Inflammatory macrophage treated with lipopolysaccharide for 4 hours (primary cell): Measurements from ENCODE around the gene PDCD1.
A peak's percentile ranks its signal among the peaks of the same experiment; 100 is the strongest.
"Not testable (repeated sequence)": the region's sequence is repeated elsewhere in the genome, so short reads cannot be mapped to it uniquely, and the experiment has no call there.

ENCODE experiments used
- DNase-seq: peaks from one replicate; pipeline ENCODE4 v3.0.0-alpha.2; 2020

The PDCD1 gene

GRCh38 chr2:241858206-241859016 lies at the start of gene PDCD1:
TSS of gene PDCD1 (minus strand) at chr2:241858894. CDS start at chr2:241858838, 56 bp downstream.
- DNase-seq: peak; percentile 18

DNA sequence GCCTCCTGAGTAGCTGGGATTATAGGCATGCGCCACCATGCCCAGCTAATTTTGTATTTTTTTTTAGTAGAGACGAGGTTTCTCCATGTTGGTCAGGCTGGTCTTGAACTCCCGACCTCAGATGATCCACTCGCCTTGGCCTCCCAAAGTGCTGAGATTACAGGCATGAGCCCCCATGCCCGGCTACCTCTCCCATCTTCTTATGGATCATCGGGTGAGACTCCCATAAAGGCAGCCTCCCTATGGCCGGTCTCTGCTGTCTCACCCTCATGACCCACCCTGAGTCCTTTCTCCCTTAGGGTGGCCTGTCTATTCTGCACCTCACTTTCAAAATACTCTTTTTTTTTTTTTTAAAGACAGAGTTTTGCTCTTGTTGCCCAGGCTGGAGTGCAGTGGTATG lies 49.1 kb upstream of the PDCD1 start:
- DNase-seq: not testable (repeated sequence)

DNA sequence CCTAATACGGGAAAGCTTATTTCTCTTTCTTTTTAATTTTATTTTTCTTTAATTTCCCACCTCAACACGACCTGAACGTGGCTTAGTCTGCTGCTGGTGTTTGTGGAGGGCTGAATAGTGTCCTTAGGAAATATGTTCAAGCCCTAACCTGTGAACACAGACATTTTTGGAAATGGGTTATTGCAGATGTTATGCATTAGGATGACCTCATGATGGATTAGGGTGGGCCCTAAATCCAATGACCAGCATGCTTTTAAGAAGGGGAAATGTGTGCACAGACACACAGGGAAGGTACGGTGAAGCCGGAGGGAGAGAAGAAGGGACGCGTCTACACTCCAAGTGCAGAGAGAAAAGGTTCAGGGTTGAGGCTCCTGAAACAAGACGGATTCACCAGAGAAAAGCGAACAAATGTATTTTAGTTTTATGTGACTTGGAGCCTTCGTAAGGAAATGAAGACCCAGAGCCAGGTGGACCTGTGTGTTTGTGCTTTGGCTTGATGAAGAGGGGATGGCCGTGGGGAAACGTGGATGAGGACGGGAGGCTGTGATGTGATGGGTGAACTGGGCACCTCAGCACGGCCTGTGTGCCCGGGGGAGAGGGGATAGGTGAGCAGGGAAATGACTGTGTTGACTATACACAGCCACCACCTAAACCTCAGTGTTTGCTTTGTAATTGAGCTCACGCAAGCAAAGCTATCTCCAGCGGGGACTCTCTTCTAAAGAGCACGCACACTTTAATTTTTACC lies 48.3 kb upstream of the PDCD1 start:
- no peak for DNase-seq

DNA sequence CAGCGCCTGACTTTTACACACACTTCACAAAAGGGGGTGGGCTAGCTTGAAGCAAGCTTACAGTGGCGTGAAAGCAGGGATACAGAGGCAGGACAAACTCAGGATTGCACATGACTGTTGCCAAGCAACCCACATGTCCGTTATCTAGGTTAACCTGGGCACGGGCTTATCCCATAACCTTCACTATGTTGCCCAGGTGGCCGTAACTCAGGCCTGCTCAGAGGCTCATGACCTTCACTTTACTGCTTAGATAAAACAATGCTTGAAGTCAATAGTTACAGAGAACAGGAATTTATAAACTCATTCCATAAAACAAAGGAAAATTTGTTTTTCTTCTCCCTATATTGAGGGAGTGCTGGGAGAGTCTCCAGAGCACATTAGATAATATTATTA lies 47.7 kb upstream of the PDCD1 start:
- not testable (repeated sequence) for DNase-seq

- no peak for DNase-seq
Observed at GRCh38 chr2:241905716-241906377, 47.2 kb upstream of the PDCD1 start.

- no peak for DNase-seq
Observed at GRCh38 chr2:241904791-241905710, 46.4 kb upstream of the PDCD1 start.

DNA sequence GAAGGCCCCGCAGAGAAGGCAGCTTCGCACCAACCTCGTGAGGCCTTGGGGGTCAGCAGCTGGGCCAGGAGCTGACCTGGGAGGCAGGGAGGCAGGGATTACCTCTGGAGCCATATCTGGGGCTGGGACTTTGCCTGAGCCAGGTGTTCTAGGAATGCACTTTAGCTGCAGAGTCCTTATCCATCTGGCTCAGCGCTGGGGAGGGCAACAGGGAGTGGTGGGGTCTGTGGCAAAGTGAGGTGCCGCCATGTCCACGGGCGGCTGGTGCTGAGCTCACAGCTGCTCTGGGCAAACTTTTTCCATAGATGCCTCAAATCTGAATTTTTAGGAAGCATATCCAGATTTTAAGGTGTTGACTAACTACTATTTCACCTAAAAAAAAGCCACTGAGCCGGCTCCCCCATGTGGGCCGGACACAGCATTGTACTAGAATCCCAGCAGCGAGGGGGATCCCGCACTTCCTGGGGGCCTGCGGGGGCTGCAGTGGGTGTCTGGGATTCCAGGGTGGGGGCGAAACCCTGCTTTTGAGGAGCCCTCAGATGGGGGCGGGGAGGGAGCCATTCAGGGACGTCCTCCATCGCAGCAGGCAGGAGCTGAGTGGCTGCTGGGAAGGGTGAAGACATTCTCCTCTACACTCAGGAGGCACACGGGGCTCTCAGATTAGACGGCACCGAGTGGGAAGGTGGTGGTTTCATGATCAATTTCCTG lies 45.5 kb upstream of the PDCD1 start:
- no peak for DNase-seq

DNA sequence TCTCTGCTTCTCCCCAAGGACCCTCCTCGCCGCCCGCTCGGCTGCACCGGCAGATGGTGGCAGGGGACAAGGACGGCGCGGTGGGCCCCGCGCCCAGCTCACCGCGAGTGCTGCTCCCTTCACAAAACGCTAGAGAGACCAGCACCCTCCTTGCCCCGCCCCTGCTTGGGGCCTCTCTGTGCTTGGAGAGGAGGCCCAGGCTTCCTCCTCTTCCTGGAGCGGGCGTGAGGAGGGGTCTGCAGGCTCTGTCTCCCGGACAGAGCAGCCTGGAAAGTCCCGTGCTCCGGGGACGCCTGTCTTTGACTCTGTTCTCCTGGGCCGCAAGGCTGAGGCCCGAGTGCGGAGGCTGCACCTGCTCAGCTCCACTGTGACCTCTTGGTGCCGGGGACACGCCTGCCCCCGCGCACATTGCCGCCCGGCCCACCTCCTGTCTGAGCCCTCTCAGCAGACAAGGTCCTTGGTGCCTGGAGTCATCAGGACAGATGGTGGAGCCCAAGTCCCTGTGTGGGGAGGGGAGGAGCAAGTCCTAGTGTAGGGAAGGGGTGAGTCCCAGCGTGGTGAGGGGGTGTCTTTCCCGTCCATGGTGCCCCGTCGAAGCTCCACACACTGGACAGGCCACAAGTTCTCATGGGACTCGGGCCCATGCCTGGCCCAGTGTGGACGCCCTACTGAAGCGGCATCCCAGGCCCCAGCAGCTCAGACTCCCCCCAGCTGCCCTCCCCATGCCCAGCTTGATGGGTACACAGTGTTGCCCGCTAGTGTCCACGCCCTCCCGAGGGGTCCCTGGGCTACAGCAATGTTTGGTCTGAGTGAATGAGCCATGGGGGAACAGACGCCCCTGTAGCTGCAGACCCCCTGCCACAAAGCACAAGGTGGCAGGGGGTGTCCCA lies 44.7 kb upstream of the PDCD1 start:
- no peak for DNase-seq

GRCh38 chr2:241902357-241902991 lies 43.8 kb upstream of the PDCD1 start:
- DNase-seq: no peak

- DNase-seq: no peak
Observed at GRCh38 chr2:241901500-241902351, 43.0 kb upstream of the PDCD1 start.

DNA sequence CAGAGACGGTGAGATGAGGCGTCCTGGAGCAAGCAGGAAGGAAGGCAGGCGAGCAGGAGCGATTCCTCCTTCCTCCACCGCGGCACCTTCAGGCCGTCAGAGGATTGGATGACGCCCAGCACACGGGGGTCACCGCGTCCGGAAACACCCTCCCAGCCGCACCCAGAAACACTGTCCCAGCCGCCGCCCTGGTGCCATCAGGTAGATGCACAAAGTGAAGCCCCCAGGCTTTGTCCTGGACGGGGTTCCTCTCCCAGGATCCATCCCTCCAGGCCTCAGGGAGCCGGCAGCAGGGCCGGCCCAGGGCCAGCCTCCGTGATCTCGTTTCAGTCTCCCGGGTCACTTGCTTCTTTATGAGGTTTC lies 42.3 kb upstream of the PDCD1 start:
- no peak for DNase-seq

- DNase-seq: no peak
Observed at GRCh38 chr2:241900251-241901017, 41.7 kb upstream of the PDCD1 start.

DNA sequence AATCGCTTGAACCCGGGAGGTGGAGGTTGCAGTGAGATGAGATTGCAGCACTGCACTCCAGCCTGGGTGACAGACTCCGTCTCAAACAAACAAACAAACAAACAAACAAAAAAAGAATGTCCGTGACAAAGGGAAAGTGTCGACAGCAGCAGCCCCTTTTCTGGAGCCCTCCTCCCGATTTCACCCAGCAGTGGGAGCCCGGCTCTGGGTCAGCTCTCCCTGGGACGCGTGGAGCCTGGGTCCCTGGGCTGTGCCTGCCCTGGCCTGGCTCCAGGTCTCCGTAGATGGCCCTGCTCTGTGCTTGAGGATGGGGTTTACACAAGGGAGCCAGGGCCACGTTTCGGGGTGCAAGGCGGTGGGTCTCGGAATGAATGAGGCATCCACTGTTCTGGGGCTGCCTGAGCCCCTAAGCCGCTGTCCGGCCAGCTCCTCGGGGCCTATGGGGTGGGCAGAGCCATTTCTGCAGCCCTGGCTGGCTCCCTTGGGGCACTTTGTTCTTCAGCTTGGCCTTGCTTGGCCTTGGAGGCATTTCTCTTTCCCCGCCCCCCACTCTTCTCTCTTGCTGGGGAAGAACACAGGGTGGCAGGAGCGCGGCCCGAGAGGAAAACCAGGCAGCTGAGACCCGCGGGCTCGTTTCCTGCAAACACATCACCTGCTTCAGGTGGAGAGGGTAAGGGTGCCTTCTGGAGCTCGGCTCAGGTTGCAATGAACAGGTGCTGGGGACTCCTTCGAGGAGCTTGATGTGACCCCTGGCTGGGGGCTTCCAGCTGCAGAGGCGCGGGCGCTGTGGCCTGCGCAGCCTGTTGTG lies 40.0 kb upstream of the PDCD1 start:
- no peak for DNase-seq

- DNase-seq: no peak
Observed at GRCh38 chr2:241897231-241897916, 38.7 kb upstream of the PDCD1 start.

DNA sequence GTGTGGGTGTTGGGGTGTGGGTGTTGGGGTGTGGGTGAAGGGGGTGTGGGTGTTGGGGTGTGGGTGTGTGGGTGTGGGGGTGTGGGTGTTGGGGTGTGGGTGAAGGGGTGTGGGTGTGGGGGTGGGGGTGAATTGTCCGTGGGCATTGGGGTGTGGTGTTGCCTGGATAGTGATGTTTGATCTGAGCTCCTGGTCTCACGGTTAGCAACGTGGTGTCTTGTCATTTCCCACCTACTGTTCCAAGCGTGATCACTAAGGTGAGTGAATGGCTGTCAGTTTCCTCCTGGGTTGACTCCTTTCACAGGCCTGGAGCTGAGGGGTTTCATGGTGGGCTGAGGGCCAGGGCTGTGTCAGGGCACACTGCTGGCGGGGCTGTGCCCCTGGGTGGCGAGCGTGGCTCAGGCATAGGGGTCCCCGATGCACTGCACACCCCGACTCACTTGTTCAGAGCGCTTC lies 38.1 kb upstream of the PDCD1 start:
- DNase-seq: no peak

GRCh38 chr2:241895712-241896641 lies 37.3 kb upstream of the PDCD1 start:
- no peak for DNase-seq
